GM18498 (cell line): Measurements from ENCODE around the gene HOXD12.

Experiments used
- ATAC-seq: cut with Tn5 transposase; IDR thresholded peaks from one replicate; pipeline ENCODE4 v1.9.1; 2021; ENCODE audit warnings: mild to moderate bottlenecking, moderate library complexity; ENCODE audit not compliant: unreplicated experiment

The HOXD12 gene

DNA sequence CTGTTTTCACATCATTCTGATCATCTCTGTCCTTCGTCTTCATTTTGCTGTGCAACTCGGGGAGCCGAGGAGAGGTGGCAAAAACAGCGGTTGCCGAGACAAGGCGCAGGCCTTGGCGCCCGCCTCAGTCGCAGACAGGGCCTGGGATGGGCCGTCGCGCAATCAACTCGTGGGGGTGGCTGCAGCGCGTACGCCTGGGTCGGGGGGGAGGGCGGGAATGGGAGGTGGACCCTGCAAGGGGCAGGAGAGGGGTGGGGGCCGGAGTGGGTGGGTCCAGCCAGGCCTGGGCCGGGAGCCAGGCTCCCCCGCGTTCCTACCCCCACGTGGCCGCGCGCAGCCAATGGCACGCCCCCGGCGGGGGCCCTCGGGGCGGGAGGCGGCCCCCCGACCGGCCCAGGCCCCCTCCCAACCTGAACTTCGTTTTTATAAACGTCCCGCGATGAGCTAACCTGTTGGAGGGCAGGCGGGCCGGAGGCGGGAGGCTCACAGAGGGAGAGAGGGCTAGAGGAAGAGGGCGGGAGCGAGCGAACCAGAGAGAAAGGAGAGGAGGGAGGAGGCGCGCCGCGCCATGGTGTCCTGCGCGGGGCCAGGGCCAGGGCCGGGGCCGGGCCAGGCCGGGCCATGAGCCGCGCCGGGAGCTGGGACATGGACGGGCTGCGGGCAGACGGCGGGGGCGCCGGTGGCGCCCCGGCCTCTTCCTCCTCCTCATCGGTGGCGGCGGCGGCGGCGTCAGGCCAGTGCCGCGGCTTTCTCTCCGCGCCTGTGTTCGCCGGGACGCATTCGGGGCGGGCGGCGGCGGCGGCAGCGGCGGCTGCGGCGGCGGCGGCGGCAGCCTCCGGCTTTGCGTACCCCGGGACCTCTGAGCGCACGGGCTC, 7.1 kb upstream of the HOXD12 start, which contains the start of gene HOXD13:
TSS of gene HOXD13 (plus strand) at position 452 of the 875 bp plus-strand sequence. CDS start at position 622, 170 bp downstream.
- no peak for ATAC-seq

DNA sequence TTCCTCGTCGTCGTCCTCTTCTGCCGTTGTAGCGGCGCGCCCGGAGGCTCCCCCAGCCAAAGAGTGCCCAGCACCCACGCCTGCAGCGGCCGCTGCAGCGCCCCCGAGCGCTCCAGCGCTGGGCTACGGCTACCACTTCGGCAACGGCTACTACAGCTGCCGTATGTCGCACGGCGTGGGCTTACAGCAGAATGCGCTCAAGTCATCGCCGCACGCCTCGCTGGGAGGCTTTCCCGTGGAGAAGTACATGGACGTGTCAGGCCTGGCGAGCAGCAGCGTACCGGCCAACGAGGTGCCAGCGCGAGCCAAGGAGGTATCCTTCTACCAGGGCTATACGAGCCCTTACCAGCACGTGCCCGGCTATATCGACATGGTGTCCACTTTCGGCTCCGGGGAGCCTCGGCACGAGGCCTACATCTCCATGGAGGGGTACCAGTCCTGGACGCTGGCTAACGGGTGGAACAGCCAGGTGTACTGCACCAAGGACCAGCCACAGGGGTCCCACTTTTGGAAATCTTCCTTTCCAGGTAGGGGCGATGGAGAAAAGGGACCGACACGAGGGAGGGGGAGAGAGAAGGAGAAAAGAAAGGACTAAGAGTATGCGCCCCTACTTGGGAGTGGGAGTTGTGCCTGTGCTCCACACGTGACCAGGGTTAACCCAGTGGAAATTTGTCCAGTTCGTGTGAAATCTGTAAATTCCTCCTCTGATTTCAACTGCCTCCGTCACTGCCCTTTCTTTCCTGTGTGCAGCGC, 6.3 kb upstream of the HOXD12 start:
- no peak for ATAC-seq

DNA sequence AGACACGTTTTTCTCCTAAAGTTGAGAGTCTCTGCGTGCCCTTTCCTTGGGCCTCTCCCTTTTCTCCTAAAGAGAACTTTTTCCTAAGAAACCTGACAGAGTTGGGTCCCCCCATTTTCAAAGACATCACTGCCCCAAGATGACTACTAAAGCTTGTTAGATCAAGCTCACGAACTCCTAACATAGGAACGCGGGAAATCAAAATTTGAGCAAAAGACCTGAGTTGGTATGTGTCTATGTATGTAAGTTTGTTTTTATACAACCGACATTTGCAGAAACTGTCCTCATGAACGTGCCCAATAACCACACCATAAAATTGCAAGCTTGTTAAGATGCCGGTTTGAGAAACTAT, 5.7 kb upstream of the HOXD12 start:
- ATAC-seq, result no peak

DNA sequence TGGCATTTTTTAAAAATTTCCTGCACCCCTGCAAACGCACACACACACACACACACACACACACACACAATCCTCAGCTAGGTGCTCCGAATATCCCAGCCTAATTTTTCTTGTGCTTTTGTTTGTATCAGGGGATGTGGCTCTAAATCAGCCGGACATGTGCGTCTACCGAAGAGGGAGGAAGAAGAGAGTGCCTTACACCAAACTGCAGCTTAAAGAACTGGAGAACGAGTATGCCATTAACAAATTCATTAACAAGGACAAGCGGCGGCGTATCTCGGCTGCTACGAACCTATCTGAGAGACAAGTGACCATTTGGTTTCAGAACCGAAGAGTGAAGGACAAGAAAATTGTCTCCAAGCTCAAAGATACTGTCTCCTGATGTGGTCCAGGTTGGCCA, 5.2 kb upstream of the HOXD12 start:
- no peak for ATAC-seq

DNA sequence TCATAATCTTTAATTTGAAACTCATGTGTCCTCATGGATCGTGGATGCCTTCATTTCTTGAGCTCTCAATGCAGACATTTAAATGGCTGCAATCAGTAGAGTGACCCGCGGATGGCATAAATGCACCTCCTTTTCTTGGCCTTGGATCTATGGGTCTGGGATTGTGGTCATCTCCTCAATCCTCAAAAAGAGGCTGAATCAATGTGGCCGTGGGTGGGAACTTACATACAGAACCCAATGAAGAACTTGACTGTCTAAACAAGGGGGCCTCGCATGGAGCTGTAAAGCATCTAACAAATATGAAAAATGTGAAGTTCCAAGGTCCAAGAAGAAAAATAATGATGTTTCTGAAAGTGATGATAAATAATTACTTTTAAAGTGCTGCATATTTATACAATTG, 4.2 kb upstream of the HOXD12 start:
- no peak for ATAC-seq

DNA sequence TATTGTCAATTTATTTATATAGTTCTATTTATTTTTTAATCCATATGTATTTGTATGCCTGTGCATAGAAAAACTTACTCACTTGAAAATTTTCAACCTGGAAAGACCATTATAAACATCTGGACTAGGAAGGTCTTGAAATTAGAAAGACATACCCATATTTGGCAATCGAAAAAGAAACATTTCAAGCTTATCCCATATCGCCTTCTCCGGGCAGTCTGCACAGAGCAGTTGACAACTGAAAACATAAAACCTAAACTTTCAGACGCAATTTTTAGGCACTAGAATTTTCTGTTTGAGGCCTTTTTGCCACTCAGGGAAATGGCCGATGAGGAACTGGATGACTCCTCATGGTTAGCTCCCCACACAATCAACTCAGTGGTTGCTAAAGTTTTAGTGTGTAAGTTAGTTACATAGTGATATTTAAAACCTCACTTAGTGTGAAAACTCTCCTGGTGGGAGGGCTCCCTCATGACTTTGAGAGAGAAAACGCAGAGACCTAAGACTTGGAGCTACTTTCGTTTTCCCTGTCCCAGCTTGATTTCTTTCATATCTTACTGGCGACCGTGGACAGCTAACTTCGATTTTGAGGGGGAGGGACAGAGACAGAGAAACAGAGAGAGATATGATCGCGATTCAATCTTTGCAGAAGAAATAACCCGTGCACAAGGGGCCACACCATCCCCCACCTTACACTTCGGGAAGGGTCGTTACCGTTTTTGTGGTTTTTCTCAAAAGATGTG, 3.2 kb upstream of the HOXD12 start:
- ATAC-seq, result no peak

DNA sequence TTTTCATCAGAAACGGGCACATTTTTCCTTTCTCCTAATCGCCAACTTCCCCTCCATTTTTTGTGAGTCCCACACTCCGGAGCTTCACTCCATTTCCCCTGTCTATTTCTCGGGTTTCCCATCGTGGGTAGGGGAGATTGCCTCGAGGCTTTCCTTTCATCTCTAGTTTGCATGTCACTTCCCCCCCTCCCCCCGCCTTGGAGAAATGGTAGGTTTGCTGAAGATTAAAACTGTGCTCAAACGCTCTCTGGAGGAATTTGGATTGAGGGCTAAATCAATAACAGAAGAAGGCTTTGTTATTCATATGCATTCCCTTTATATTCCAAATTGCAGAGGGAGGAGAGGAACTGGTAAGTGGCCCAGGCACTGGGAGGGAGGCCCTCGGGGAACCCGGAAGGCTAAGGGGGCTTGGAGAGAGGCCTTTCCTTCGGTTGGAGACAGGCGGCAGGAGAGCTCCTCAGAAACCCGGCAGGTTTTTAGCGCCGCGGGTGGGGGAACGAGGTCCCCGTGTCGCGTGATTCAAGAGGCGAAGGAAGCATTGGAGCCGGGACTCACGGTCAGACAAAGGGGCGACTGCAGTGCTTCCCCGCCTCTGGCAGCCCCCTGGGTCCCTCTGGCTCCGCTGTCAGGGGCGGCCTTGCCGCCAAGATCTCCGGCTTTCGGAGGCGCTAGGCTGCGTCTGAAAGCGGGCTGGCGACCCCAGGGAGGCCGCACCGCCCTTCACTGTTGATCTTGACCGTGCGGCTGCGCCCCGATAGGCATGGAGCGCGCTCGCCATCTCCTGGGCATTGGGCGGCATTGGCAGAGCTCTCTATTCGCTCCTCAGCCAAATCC, 2.4 kb upstream of the HOXD12 start:
- ATAC-seq, result peak; percentile 85

DNA sequence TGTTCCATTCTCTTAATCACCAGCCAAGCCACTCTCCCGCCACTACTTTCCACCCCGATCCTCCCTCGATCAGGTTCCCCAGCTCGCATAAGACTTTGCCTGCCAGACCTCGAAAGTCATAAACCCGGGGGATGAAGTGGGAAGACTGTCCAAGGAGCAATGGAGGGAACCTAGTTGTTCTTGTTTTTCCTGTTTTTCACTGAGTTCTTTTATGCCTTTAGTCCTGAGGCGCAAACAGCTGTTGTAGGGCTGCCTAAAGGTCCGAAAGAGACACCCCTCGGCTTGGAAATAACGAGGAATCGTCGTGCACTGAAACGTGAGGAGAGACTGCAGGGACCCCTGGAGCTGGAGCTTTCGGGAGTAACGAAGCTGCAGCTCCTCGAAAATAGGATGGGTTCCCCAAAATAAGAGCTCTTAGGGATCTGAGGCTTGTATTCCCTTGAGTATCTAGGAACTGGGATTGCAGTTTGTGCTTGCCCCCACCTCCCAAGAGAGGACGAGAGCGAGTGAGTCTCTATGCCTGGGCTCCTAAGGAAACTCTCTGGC, 1.7 kb upstream of the HOXD12 start:
- ATAC-seq, result no peak

DNA sequence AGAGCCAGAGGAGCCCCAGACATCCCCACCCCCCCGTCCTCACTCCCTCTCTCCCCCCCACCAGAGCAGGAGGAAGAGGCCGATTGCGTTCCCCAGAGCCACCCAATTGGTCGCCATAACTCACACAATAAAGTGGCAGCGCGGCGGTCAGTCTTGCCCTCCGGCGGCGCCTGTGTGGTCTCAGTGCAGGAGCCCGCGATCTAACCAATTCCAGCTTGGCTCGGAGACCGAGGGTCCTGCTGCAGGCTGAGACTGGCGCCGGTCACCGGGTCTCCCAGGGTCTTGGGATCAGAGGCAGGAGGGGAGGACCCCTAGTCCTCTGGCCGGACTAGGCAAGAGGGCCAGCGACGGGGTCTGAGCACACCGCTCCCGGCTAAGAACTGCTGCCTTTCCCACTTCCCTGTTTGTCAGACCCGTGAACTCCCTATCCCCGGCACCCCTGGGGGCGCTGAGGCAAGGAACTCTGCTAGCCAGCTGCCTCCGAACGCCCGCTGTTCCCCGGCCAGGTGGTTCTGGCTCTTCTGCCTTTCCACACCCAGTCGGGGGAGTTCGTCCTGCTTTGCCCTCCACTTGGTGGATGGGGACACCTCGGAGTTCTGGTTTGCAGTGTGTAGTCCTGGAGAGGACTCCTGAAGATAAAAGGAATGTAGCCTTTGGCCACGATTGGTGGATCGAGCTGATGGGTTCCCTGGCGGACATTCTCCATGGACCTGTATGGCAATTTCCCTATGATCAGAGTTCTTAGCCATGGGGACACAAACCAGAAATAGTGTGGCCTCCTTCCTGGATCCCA, 1.0 kb upstream of the HOXD12 start:
- ATAC-seq, result no peak

DNA sequence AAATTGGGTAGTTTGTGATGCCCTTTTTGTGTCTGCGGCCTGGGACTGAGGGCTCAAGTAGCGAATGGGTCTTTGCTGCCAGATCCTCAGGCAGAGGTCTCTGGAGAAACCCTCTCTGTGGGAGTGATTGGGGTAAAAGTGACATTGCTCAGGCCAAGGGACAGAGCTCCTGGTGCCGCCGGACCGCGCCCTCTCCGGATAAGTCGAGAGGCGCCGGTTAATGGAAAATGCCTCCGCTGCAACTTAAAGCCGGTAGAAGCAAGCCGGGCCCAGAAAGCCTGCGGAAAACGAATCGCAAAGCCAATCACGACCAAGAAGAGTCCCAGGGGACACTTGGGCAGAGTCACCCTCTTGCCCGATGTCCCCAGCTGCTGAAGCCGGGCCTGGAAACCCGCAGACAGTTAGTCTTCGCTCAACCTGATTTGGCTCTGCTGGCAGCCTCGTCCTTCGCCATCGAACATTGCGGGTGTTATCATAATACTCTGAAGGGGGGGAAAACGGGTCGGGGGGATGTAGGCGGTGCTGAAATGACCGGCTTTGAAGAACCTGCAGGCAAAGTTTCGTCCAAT, 352 bp upstream of the HOXD12 start:
- no peak for ATAC-seq

DNA sequence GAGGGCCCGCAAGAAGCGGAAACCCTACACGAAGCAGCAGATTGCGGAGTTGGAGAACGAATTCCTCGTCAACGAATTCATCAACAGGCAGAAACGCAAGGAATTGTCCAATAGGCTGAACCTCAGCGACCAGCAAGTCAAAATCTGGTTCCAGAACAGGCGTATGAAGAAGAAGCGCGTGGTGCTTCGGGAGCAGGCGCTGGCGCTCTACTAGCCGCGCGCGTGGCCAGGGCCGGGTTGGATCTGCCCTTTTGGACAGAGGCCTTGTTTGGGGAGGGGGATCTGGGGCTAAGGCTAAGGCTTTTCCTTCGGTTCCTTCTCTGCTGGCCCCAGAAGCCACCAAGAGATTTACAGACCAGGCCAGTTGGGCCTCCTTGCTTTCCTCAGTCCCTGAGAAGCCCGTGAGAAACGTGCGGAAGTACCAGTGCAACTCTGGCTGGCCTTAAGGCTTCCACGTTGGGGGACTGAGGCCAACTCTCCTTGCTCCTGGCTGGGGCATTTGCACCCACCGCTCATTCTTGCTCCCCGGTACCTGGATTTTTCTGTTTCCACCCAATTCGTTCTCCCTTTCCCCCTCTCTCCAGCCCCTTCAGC, 1.0 kb downstream of the HOXD12 start:
- ATAC-seq, result no peak

DNA sequence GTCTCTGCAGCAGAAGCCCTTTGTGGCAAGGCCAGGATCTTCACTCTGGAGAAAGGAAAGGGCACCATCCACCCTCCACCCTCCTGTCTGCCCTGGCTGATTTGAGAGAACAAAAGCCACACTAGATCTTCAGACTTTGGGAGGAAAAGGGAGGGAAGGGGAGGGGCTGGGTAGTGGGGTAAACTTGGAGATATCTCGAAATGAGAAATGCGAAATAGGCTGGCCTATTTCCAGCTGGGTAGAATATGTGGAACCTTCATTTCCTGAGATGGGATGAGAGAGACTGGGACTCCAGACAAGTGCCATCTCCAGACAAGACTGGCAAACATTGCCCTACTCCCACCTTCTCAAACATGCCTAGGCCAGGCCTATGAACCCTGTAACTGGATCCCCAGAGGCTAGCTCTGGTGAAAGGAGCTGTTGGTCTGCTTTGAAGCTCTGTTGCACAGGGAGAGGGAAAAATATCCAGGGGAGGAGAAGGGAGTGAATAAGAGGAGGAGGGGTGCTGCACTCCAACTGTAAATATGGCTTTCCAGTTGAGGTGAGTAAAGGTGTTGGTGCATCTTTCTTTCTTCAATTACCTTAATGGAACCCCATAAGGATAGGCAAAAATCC, 1.7 kb downstream of the HOXD12 start:
- no peak for ATAC-seq

DNA sequence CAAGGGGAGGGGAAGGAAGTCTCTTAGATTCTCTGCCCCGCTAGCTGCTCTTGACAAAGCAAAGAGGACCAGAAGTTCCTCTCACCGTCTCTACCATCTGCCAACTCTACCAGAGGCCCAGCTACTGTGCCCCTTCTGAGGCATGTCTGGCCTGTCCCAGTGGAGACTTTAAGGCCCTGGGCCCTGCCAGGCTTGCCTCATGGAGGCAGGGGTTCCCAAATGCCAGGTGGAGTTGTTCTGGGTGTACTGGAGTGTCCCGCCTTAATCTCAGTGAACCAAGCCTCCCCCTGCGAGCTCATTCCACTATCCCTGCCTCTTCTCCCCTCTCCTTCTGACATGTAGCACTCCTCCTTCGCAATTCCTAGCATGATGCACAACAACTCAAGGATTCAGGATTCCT, 2.2 kb downstream of the HOXD12 start:
- ATAC-seq, result no peak

DNA sequence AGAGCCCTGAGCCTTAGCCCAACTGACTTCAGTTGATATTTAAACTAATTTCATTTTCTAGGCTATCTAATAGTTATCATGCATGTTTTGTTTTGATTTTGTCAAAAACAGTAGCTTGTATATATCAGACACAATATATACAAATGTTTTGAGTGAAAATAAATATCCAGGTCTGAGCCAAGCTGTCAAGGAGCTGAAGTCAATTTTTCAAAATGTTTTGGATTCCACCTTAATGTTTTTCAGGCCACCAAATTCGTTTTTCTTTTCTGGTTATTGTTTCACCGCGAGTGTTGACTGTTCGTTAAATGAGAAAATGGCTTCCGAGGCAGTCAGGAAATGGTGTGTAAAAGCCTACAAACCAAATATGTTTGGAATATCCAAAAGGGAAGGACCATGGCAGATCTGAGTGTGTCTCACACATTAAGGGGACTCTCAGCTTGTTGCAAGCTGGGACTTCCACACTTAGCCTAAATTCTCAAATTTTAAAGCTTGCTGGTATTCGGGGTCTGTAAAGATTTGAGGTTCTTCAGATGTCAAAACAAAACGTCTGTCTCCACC, 2.8 kb downstream of the HOXD12 start:
- no peak for ATAC-seq

DNA sequence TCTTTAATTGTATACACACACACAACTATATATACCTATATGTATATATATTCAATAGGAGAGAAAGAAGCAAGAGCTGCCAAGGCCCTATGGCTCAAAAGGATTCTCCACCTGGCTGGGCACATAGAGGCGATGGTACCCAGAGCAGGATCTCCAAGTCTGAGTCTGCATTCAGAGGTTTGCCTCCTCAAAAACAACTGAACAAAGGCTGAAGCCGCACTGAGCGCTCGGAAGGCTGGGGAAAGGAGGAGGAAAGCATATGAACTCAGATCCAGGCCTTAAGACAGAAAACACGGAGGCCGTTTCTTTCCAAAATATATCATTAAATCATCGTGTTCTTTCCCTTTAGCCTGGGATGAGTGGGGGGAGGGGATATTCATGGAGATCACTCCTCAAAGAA, 3.6 kb downstream of the HOXD12 start:
- no peak for ATAC-seq

DNA sequence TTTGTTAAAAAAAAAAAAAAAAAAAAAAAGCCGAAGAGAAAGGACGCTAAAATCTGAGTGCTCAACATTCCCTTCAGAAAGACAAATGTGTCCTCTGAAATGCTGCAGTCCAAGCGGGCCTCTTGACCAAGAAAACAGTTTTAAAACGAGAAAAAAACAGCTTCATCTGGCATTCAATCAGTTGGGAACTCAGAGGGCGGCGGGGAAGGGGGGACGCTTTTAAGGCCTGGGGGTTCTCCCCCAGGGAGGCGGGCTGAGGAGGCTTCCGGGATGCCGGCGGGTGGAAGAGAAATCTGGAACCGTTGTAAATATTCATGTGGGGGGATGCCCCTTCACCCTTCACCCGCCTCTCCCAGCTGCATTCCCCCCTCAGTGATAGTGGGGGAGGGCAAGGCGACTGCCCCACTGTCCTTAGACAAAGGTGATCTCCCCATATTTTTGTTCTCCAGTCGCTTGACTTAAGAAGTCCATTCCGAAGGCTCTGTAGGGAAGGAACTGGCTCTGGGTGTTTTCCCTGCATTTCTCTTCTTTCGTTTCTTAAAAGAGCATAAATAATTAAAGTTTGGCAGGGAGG, 4.2 kb downstream of the HOXD12 start:
- no peak for ATAC-seq

DNA sequence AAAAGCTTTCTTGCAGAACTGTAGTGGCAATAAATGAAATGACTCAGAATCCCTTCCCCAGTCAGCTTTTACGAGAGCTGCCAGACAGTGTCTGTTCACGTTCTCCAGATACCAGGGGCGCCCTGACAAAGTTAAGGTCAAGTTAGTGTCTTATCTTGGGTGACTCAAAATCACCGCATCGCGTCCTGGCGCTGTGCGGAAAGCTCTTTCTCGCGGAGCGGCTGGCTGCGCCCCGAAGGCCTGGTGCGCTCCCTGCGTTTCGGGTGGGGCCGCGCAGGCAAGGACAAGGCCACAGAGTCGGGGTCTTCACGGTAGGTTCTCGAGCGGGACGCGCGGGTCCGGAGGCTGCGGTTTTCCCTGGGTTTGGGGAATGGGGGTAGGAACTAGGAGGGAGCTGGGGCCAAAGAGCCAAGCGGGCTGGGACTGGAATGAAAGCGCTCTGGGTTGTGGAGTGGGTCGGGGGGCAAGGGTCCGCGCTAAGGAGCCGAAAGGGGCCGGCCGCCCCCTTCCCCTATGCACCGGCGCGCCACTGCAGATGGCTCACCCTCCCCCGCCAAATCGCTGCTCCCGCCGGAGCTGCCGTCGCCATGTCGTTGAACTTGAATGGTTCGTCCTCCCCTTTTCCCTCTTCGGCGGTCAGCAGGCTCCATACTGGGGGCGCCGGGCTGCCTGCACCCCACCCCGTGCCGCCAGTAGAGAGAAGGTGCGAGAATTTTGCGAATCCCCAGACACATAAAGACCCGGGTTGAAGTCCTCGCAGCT, 4.9 kb downstream of the HOXD12 start:
- ATAC-seq, result no peak
